GM12874 (cell line): ENCODE measurements around the gene UNKL.

Experiments
- TF ChIP-seq, protein P1 (sequence below): IDR thresholded peaks from 2 replicates; pipeline ENCODE4 v1.5.1; 2011; ENCODE audit warnings: low read depth, mild to moderate bottlenecking, control low read depth, low read length, moderate library complexity; ENCODE audit not compliant: insufficient read depth

UNKL gene

DNA sequence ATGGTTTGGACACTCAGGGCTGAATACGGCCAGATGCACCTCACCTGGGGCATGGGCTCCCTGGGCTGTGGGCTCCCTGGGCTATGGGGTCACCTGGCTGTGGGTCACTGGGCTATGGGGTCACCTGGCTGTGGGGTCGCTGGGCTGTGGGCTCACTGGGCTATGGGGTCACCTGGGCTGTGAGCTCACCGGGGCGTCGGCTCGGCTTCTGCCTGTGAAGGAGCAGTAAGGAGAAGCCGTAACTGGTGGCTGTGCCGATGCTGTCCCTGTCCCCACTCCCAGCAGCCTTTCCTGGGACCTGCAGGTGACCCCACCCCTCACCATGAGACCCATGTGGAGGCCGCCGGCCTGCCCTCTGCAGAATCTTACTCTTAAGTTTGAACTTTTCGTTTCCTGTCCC, 14.5 kb upstream of the UNKL start:
- TF ChIP-seq, protein P1, sequence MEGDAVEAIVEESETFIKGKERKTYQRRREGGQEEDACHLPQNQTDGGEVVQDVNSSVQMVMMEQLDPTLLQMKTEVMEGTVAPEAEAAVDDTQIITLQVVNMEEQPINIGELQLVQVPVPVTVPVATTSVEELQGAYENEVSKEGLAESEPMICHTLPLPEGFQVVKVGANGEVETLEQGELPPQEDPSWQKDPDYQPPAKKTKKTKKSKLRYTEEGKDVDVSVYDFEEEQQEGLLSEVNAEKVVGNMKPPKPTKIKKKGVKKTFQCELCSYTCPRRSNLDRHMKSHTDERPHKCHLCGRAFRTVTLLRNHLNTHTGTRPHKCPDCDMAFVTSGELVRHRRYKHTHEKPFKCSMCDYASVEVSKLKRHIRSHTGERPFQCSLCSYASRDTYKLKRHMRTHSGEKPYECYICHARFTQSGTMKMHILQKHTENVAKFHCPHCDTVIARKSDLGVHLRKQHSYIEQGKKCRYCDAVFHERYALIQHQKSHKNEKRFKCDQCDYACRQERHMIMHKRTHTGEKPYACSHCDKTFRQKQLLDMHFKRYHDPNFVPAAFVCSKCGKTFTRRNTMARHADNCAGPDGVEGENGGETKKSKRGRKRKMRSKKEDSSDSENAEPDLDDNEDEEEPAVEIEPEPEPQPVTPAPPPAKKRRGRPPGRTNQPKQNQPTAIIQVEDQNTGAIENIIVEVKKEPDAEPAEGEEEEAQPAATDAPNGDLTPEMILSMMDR = no peak

DNA sequence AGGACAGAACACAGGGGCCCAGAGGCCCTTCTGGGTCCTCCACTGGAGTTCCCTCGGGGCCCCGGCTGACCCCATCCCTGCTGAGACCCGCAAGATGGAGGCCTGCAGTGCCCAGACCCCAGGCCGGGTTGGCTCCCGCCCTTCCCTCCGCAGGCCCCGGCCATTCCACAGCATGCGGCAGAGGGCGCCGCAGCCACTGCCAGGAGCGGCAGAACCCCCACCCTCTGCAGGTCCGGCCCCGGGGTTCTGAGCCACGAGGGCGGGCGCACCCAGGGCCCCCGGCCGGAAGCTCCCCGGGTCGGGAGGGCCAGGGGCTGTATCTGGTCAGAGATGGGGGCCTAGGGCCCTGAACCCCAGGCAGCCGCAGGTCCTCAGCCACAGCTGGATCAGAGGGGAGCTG, 14.0 kb upstream of the UNKL start:
- TF ChIP-seq, protein P1 = peak; percentile 50

DNA sequence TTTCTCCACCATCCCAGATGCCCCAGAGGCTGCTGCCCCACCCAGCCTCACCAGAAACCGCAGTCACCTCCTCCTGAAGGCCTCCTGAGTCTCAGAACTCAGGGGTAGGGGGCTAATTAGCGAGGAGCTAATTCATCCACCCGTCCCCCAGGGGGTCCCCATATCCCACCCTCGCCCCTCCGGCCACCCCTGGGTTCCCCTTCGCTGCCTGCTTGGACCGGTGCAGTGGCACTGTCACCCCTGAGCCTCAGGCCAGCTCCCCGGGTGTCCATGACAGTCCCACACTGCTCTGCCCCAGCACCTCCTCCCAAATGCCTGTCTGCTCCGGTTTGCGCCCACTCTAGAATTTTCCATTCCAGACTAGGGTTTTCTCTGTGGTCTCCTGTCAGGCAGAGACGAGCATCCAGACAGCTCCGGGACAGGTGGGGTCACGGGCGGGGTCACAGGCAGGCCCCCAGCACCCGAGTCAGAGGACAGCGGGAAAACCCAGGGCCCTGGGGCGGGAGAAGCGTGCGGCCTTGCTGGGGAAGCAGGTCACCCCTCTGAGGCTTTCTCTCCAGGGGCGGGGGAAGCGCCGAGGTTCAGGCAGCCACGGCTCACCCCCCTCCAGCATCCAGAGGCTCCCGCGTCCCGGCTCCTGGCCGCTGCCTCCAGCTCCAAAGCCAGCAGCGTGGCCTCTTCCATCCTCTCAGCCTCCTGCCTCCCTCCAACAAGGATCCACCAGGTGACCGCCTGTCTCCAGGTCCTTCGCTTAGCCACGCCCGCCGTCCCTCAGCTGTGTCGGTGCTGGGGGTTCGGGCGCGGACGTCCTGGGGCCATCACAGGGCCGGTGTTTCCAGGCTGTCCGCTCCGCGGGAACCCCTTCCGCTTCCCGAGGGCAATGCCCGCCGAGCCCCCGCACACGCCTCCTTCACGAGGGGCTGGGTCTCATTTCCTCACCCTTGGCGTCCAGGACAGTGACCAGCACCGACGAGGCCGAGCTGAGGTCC, 13.3 kb upstream of the UNKL start:
- TF ChIP-seq, protein P1 = no peak

DNA sequence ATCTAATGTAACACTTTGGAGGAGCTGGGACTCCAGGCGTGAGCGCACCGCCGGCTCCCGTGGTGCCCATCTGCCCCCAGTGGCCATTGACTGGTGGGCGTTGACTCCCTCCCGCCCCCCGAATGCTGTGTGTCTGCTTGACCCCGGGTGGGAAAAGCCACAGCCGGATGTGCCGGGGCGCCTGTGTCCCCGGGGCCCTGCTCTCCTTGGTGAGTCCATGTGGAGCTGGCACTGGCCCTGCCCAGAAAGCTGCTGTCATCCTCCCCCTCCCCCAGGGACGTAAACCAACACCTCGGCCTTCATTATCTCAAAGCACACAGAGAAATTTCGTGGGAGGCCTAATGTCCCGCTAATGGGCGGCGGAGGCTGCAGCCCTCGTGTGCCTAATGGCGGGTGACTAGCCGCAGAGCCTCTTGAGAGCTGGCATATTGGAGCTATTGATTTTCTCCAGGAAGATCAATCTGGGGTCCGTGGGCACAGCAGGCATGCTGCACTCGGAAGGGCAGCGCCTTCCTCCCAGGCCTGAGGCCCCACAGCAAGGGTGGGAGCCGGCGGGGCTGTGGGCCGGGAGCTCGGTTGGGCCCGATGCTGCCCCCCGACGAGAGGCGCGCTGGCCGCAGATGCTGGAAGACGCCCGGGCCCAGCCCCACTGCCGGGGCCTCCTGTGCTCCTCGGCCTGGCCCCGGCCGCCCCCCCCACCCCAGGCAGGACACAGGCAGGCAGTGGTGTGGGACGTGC, 12.4 kb upstream of the UNKL start:
- TF ChIP-seq, protein P1 = no peak

DNA sequence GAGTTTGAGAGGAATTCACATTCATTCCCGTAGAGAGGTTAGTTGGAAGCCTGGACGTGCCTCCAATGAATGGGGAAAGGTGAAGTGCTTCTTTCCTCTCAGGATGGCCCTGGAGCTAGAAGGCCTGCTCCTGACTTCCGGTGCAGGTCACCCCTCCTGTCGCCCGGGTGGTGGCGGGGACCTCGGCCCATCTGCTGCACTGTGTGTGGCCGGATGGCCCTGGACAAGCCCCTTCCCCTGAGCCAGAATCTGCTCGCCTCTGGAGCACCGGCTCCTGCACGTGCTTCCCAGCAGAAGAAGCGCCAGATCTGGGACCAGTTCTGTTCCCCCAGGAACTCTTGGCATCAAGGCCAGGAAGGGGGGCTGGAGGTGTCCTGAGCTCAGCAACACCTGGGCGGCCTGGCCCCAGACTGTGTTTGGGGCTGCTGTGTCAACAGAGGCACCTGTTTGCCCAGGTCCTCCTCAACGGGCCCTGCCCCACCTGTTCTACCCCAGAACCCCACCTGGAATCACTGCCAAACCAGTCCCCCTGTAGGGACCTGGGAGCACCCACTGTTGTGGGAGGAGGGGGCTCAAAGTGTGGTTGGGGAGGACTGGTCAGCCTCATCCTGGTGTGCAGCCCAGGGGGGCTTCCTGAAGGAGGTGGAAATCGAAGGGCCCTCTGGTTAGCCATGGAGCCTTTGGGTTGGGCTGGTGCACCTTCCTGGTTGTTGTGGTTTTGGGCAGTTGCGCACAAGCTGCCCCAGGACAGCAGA, 11.3 kb upstream of the UNKL start:
- TF ChIP-seq, protein P1 = no peak

DNA sequence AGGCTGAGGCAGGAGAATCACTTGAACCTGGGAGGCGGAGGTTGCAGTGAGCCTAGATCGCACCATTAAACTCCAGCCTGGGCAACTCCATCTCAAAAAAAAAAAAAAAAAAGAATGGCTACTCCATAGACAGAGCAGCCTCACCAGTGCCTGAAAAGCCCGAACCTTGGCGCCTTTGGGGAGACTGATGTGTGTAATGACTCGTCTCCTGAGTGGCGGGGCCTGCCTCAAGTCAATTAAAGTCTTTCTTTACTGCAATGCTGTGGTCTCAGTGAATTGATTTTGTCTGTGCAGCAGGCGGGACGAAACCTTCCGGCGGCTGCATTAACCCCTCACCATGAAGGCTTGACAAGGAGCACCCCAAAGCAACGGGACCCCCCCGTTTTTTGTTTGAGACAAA, 9.5 kb upstream of the UNKL start:
- TF ChIP-seq, protein P1 = no peak

DNA sequence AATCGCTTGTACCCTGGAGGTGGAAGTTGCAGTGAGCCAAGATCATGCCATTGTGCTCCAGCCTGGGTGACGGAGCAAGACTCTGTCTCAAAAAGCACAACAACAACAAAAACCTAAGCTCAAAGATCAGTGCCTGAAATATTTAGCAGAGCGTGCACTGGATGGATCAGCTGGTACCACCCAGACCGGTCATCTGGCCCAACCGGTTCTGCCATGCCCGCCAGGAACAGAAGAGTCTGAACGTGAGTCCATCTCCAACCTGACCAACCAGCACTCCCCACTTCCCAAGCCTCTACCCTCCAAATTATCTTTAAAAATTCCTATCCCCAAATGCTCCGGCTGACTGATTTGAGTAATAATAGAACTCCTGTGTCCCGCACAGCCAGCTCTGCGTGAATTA, 7.6 kb upstream of the UNKL start:
- TF ChIP-seq, protein P1 = no peak
